ENCODE data around the gene CROCC.

GRCh38 chr1:16926491-16927073 lies 4.9 kb downstream of the CROCC start:
- TF ChIP-seq CTCF (IDR thresholded peaks at IDR 0.05), result no peak
- no peak for TF ChIP-seq POLR2A (IDR thresholded peaks at IDR 0.05)
- TF ChIP-seq EP300 (IDR thresholded peaks at IDR 0.05), result no peak
